Body of pancreas (tissue), 4 donors: ENCODE results near the gene HES1.

Source experiments
- POLR2A ChIP-seq, 3 donors: fragments of 450-650 bp; IDR thresholded peaks; one replicate each; pipeline ENCODE4 v1.6.1; 2016; ENCODE audit warnings: antibody characterized with exemption in 3 of 3, mild to moderate bottlenecking in 2 of 3
- TF ChIP-seq, protein P1 (sequence below), 7 experiments: fragments of 450-650 bp in 4 of 7; fragments of 200-600 bp in 3 of 7; sonication (generic) in 3 of 7; IDR thresholded peaks; one replicate each; pipeline ENCODE4 v1.5.1; 2016 to 2019; ENCODE audit warnings: antibody characterized with exemption in 7 of 7

DNA sequence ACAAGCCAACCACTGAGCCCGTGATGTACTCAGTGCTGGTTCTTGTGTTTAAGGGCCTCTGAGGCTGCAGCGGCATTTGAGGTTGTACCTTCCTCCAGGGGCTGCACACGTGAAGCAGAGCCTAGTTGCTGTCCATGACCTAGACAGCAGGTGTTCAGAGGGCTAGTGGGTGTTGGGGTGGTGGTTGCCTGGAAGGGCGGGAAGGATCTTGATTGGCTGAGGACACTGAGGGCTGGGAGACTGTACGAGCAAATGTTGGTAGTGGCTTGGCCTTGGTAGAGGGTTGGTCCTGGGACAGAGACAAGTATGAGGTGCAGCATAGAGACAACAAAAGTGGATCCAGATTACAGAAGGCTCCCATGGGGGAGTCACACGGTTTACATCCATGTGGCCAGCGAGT, 17.0 kb upstream of the HES1 start:
- TF ChIP-seq POLR2A (IDR thresholded peaks at IDR 0.05): no peak
- TF ChIP-seq, protein P1, sequence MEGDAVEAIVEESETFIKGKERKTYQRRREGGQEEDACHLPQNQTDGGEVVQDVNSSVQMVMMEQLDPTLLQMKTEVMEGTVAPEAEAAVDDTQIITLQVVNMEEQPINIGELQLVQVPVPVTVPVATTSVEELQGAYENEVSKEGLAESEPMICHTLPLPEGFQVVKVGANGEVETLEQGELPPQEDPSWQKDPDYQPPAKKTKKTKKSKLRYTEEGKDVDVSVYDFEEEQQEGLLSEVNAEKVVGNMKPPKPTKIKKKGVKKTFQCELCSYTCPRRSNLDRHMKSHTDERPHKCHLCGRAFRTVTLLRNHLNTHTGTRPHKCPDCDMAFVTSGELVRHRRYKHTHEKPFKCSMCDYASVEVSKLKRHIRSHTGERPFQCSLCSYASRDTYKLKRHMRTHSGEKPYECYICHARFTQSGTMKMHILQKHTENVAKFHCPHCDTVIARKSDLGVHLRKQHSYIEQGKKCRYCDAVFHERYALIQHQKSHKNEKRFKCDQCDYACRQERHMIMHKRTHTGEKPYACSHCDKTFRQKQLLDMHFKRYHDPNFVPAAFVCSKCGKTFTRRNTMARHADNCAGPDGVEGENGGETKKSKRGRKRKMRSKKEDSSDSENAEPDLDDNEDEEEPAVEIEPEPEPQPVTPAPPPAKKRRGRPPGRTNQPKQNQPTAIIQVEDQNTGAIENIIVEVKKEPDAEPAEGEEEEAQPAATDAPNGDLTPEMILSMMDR (IDR thresholded peaks at IDR 0.05): no peak
